HG03196 (cell line): Measurements from ENCODE around the gene MIER3.

Source experiments
- ATAC-seq: cut with Tn5 transposase; IDR thresholded peaks from one replicate; pipeline ENCODE4 v1.9.1; 2021; ENCODE audit not compliant: unreplicated experiment

MIER3 gene

DNA sequence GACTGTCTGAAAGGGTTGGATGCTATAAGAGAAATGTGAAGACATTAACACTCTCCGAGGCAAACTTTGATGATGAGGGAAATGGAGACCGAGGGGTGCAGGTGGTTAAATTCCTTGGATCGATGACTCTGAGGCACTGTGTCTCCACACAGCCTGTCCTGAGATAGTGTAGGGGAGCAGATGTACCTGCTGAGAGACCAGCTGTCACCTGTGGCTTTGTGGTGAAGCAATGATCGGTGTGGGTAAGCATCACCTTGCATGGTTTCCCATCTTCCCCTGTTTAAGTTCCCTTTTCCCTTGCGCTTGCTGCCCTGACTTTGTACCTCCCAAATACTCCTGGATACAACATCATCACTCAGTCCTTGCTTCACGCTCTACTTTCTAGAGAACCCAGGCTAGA is 9.8 kb upstream of the MIER3 start:
- ATAC-seq: no peak

DNA sequence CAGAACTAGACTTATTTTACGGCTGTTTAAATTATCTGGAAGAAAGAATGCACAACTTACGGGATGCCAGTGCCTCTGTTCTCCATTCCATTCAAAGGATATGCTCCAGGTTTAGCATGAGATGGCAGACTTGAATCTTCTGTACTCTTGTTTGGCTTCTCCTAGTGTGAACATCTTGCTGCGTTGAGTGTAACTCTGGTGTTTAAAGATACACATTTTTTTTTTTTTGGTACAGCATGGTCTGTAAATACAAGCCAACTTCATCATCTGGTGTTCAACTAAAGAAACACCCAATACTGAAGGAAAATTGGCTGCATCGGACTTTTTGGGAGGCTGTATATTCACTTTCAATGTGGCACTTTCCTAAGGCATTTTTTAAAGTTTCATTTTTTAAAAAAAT is 7.4 kb upstream of the MIER3 start:
- no peak for ATAC-seq

DNA sequence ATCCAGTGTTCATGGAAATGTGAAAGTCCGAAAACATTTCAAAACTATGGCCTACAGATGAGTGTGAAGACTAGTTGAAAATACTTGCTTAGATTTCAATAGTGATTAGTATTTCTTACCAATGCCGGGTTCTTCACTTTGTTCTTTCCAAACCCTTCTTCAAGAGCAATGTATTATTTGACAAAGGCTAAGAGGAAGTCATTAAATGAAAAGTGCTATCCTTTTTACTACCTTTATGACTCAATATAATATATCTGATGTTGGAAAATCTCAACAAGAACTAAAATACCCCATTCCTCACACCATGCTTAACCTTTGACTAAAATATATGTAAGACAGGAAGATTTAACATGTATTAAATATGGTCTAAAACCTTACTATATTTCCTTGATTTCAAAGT is 6.7 kb upstream of the MIER3 start:
- ATAC-seq: no peak

DNA sequence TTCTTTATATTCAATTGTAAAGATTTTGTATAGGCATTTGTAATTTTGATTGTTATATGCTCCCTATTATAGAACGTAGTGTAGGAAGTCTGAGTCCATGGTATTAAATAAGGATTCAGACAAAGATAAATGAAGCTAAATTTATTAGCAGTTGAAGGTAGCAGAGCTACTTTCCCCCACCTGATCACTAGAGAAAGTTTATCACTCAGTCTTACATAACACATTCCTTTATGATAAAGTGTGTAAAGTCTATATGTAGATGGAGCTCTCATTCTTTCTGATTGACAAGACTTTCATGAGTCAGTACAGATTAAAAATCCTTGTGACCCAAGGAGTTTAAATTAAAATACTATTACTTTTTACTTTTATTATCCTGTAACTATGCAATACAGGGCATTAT is 2.3 kb upstream of the MIER3 start:
- ATAC-seq: no peak

DNA sequence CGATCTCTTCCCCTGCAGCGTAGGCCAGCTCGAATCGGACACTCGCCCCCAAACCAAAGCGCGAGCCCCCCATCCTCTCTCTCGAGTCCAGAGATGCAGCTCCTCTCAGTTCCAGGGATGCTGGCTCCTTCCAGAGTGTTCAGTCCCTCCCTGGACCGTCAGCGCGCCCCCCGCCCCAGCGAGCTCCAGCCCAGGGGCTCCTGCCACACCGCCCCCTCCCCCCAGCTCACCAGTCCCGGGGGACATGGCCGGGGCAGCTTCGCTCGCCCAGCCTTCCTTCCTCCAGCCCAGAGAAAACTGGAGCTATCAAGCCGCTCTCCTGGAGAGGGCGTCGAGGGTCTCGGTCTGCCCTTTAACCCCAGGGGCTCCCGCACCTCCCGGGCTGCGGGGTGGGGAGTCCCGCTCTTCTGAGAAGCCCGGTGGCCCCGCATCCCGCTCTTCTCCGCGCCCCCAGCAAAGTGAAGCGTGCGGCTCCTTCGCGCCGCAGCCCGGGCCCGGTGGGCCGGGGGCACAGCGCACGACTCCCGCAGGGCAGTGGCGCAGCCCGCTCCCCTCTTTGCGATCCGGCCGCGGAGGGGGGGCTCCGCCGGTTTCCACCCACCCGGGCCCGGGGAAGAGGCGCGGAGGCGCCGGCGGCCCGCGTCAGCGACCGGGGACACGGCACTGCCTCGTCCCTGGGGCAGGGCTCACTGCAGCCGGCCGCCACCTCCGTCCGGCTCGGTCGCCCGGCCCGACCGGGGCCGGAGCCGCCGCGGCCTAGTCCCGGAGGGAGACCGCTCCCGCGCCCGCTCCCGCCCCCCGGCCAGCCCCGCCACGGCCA is 587 bp downstream of the MIER3 start:
- peak; percentile 43 for ATAC-seq

DNA sequence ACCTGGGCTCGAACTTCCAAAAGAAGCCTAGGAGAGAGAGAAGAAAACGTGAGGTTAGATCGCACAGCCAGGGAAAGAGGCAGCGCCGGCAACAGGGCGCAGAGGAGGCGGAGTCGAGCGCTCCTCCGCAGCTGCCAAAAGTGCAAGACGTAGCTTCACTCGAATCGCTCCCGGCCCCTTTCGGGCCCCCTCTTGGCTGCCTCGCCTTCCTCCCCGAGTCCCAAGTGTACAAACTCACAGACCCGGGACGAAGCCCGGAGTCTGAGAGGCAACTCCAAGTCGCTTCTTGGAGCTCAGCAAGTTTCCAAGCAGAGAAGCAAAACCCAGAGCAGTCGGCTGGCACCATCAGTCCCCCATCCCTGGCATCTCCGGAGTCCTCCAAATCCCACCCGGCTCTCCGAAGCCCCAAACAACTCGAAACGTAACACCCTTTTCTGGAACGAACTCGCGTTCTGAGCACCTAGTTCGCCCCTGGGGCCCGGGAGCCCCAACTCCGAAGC is 1.2 kb downstream of the MIER3 start:
- peak; percentile 45 for ATAC-seq

DNA sequence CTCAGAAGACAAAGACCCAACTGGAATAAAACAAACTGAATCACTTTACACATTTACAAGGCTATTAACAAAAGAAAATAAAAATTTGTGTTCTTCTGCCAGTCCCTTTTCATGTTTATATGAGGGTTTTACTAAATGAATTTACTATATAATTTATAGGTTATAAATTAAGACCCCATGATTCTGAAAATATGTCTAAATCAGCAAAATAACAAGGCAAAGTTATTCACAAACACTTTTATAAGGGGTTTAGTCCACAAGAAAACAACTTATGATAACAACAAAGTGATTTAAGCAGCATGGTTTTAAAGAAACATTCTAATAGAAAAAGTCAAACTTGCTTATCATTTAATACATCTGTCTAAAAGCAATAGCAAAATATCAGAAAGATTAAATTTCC is 4.9 kb downstream of the MIER3 start:
- ATAC-seq: no peak

DNA sequence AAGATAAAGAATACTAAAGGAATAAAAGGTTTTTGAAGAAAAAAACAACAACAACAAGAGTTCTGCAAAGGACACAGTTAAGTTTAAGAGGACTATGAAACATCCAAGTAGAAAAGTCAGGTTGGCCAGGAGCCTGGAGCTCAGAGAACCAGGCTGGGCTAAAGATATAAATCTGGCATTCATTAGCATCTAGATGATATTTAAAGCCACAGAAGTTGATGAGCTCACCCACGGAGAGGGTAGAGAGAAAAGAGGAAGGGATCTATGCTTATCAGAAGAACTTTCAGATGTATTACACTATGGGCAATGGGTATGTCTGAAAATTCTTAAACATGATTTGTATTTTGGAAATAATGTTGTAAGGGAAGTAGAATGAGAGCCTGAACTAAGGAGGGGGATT is 9.9 kb downstream of the MIER3 start:
- ATAC-seq: no peak

DNA sequence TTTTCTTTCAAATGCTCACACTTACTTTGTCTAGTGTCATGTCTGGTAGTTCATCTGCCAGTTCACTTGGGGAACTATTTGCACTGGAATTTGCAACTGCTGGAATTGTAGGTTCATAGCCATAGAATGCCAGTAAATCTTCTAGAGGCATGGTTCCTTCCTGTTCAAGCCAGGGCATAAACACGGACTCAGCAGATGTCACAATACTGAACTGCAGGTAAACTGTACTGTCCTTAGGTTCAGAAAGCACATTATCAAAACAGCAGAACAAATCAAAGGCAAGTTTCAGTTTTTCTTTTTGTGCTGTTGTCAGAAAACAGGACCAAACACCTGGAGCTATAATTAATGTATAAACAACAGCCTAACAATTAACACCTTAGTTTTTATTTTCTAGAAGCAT is 13.1 kb downstream of the MIER3 start:
- no peak for ATAC-seq

DNA sequence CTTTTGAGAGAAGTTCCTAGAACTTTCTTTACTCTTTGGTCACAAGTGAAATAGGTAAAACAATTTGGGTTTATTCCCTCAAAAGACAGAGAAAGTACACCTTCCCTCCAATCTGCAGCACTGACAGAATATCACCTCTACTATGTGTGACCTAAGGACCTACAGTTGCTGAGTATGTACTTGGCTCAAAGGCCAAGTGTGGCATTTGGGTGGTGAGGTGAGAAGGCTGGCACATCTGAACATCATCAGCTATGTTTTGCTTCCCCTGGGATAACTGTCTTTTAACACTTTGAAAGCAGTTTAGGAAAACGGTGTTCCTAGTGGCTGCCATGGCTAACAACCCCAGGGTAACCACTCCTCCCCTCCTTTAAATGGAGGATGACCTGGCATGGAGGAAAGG is 17.6 kb downstream of the MIER3 start:
- ATAC-seq: no peak

DNA sequence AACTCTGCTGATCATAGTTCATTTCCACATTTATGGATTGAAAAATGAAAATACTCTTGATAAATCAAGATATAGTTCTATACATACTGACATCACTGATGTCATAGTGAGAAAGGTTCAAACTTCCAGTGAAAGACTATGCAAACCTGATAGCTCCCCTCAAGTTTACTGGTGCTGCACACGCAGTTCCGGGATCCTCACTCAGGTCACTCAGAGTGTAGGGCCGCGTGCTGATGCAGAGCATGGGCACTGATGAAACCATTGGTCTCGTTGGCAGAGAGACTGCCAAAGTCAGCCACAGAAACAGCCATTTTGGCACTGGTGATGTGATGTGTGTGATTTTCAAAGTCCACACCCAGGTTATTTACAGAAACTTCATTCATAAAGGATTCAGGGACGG is 29.0 kb downstream of the MIER3 start:
- ATAC-seq: no peak

DNA sequence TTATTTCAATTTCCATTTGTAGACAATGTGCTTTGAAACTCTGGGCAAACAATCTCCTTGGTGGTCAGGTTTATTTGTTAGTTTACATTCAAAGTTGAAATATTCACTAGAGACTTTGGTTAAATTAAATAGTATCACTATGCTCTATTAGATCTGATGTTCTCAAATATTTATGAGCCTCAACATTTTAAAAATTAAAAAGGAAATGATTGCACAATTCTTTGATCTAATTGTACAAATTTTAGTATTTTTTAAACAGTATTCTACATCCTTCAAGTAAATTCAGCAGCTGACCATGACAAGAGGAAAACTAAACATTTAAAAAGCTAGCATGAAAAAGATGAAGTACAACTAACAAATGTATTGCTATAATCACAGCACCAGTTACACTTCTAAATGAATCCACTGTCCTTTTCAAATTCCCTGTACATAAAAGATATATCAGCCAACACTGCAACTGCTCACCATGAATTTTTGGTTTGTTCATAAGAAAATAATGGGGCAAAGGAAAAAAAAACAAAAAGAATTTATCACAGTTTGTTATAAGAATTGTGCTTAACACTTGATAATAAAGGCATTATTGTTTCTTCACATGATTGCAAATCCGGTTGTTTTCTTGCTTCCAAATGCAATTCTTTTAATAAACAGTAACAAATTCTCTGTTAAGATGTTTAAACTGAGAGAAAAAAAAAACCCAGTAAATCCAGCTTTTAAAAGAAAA is 31.8 kb downstream of the MIER3 start:
- no peak for ATAC-seq

DNA sequence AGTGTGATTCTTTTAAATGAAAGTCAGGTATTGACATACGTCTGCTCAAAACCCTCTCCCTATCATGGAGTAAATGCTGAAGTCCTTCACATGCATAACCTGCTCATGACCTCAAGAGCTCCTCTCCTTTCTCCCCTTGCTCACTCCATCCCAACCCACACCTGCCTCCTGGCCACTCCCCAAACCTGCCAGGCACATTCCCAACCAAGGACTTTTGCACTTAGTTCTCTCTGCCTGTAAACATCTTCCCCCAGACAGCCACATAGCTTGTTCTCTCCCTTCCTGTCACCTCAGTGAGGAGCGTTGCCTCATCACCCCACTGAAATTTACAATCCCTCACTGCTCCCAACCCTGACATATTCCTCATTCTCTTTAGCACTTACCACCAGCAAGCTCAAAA is 33.9 kb downstream of the MIER3 start:
- no peak for ATAC-seq

DNA sequence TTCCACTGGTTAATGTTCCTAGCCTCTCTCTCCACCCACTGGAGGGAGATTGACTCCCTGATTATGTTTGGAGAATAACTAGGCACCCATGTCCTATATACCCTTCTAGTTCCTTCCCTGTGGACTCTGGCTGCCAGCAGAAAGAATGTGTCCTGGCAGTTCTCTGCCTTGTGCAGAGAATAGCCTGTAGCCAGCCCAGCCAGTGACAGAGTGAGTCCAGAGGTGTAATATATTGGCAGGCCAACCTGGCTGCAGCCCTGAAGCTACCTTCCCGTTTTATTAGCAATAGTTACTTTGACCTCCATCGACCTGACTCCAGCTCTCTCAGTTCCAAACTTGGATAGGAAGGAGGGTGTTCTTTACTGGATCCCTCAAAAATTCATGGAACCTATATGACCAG is 34.4 kb downstream of the MIER3 start:
- no peak for ATAC-seq

DNA sequence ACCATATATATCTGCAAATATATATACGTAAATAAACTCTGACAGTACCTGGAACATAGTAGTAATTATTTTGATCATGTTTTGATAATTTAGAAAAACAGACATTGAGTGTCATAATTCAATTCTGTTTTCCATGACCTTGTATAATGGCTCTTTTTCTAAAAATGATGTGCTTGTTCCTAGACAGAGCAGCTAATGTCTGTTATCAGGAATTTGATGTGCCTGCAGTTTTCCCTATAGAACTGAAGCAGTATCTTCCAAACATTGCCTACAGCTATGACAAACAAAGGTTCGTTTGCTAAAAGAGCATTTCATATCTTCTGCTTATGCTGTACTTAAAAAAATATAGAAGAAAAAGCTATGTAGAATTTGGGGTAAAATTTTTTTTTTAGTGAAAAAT is 37.2 kb downstream of the MIER3 start:
- no peak for ATAC-seq

DNA sequence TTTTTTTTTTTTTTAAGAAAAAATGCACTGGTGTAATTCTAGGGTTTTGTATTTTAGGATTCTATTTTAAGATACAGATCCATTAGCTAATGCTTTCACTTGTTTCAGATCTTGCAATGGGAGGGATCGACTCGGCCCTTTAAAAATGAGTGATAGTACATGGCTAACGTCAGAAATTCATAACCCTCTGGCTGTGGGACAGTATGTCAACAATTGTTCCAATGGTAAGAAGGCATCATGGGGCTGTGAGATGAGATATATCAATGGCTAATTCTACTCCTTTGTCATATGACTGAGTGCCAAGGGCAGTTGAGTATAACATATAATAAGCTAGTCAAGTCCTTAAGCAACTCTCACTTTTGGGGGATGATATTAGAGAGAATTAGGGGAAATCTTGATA is 38.2 kb downstream of the MIER3 start:
- no peak for ATAC-seq

DNA sequence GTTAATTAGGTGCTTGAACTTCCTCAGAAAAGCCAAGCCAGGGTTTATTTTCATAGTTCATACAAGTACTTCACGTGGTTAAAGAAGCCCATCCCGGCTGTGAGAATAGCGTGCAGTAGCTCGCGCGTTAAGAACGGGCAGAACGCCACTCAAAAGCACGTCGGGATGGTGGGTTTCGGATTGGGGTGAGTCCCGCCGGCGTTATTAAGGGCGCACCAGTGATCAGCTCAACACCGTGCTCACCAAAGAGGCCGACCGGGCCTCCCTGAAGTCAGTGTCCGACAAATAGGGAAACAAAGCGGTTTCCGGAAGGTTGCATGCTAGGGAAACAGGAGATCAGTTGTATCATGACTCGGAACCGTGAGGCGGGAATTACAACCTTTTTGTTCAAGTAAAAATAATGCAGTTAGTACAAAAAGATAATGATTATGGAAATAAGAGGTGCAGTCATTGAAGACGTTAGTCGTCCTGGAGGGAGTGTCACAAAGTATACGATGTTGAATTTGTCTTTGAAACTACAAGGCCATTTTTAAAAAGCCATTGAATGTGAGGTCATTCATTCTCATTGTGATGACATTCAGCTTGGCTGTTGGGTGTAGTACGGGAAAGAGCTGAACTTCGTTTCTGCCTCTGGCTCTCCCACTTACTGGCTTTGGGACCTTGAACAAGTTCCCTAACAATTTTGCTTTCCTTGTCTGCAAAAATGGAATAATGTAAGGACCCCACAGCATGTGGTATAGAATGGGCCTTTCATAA is 41.5 kb downstream of the MIER3 start:
- ATAC-seq: peak; percentile 19

DNA sequence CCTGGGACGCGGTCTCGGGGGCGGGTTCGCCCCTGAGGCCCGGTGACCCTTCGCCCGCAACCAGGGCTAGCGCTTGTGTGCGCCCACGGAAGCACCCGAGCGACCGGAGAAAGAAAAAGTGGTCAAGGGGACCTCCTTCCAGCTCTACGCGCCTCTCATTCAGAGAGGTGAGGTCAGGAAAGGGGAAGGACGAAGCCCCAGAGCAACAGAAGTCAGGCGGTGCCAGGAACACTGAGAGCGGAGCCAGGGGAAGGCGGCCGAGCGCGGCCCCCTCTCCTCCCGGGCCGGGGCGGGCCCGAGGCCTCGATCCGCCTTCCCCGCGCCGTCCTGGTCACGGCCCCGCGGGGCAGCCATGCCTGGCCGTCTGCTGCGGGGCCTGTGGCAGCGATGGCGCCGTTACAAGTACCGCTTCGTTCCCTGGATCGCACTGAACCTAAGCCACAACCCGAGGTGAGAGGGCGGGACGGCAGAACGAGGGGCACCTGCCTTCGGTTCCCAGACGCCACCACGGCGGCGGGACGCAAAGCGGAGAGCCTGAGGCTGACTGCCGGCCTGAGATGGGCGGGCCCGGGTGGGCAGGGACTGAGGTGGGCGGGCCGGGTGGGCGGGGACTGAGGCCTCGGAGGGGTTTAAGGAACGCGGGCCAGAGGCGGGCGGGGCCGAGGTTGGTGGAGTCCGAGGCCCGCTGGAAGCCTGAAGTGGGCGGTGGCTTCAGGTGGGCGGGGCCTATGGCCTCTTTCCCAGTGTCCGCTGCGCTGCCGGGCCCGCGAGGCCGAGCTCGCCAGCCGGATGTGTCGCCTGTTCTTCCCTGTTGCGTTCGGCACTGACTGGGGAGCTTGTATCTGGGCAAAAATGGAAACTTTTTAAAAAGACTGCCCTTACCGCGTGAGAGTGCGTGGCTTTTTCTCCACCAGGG is 42.4 kb downstream of the MIER3 start, which contains the start of gene SETD9:
TSS of gene SETD9 (plus strand) at position 303 of the 916 bp plus-strand sequence. CDS start at position 353, 50 bp downstream.
- peak; percentile 98 for ATAC-seq

DNA sequence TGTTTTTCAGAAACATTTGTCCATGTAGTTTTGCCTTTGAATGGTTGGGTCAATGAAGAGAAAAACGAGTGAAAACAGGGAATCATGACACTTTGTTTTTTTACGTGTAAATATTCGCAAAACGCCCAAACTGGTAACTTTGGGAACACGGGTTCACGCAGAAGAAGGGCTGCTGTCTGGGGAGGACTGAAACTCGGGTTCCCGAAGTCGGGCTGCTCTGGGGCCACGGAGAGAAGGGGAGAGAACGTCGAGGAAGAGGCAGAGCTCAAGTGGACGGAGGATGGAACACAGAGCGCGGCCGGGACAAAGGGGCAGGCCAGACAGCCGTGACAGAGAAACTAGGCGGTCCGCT is 43.0 kb downstream of the MIER3 start:
- no peak for ATAC-seq

DNA sequence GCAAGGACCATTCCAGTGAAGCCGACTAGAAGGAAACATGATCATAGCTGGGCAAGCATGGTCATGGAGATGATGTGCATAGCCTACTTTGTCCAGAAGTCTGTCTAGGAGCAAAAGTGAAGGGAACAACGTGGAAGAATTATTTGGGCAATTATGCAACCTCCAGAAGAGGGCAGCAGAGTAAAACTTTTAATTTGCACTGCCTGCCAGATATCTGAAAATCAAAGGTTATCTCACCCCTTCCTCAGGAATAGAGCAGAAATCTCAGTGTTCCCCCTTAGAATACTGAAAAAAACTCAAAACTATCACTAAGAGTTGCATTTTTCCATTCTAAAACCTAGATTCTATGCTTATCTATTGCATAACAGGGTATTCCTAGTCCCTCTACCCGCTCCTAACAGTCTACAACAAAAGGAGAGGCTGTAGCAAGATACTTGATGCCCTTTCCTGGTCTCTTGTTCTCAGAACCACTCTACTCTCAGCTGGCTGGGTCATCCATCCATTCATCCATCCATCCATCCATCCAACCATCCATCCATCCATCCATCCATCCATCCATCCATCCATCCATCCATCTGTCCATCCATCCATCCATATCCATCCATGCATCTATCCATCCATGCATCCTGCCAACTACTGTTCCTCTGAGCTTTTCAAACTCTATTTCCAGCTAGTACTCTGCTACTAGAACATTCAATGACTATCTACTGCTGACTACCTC is 50.9 kb downstream of the MIER3 start:
- ATAC-seq: no peak
